GM12865 (cell line): ENCODE results near the gene MRPL46.
A peak's percentile ranks its signal among the peaks of the same experiment; 100 is the strongest.
"Not testable (repeated sequence)": the region's sequence is repeated elsewhere in the genome, so short reads cannot be mapped to it uniquely, and the experiment has no call there.

Experiments
- DNase-seq: peaks from one replicate; pipeline ENCODE4 v3.0.0; 2010; ENCODE audit warnings: low read depth
- H3K4me3 ChIP-seq: 2 replicates; pipeline ENCODE4 v1.5.1; 2011; ENCODE audit warnings: mild to moderate bottlenecking, low read depth, low read length, control low read depth
- TF ChIP-seq, protein P1 (sequence below): IDR thresholded peaks from 2 replicates; pipeline ENCODE4 v1.5.1; 2011; ENCODE audit warnings: low read length, control low read depth, low read depth, inconsistent platforms; ENCODE audit not compliant: insufficient read depth; ENCODE audit errors: missing control alignments

The MRPL46 gene

DNA sequence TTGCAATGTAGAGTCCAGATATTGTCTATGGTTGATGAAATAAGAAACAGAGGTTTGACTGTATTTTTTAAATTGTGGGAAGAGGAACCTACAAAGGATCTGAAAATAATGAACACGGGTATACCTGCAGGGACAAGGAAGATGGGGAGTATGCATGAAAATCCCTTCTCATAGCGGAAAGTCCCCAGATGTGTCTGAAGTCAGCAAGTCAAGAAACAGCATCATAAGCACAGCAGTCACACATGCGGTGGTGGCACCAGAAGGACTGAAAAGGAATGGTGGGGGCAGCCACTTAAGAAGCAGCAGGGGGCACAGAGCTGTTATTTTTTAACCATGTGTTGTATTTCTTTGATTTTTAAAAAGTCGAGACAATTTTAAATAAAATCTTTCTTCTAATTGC lies 5.0 kb upstream of the MRPL46 start:
- TF ChIP-seq, protein P1, sequence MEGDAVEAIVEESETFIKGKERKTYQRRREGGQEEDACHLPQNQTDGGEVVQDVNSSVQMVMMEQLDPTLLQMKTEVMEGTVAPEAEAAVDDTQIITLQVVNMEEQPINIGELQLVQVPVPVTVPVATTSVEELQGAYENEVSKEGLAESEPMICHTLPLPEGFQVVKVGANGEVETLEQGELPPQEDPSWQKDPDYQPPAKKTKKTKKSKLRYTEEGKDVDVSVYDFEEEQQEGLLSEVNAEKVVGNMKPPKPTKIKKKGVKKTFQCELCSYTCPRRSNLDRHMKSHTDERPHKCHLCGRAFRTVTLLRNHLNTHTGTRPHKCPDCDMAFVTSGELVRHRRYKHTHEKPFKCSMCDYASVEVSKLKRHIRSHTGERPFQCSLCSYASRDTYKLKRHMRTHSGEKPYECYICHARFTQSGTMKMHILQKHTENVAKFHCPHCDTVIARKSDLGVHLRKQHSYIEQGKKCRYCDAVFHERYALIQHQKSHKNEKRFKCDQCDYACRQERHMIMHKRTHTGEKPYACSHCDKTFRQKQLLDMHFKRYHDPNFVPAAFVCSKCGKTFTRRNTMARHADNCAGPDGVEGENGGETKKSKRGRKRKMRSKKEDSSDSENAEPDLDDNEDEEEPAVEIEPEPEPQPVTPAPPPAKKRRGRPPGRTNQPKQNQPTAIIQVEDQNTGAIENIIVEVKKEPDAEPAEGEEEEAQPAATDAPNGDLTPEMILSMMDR, result no peak
- peak; percentile 53 for DNase-seq
- no peak overlapping the region for H3K4me3 ChIP-seq

DNA sequence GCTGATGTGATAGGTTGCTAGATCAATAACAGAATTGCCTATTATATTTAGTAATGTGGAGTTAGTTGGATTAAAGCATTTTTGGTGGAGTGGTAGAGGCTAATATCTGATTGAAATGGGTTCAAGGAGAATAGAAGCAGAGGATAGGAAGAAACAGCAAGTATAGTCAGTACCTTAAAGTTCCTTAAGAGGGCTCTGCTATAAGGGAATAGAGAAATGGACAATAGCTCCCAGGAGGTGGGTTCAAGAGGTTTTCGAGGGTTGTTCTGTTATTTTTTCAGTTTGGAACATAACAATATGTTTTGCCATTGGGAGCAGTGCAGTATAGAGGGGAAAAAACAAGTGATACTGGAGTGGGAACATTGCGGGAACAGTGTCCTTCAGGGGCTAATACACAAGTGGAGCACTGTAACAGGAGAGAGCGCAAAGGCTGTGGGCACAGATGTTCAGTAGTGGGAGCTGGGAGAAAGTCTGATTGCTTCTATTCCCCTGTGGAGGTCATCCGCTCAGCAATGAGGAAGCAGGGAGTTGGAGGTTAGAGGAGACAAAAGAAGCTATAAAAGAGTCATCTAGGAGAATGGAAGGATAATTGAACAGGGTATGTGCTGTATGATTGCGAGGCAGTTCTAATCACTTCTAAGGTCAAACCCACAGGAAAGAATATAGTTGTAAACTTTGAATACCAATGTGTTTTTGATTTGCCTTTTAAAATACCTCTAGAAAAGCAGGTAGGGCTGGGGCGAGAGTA lies 3.6 kb upstream of the MRPL46 start:
- TF ChIP-seq, protein P1, result no peak
- H3K4me3 ChIP-seq, result no peak overlapping the region
- no peak for DNase-seq

DNA sequence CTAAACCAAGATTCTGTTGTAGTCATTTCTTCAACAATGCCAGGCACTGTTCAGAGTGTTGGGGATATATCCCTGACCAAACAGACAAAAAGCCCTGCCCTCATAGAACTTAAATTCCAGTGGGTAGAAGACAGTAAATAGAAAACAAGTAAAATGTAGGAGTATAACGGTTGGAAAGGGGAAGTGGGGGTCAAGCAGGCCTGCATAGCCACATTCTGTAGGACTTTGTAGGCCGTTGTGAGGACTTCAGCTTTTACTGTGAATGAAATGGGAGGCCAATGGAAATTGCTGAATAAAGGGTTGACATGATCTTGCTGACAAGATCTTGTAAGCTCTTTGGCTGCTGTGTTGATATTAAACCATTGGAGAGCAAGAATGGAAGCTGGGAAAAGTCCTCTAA lies 2.1 kb upstream of the MRPL46 start:
- TF ChIP-seq, protein P1, result no peak

DNA sequence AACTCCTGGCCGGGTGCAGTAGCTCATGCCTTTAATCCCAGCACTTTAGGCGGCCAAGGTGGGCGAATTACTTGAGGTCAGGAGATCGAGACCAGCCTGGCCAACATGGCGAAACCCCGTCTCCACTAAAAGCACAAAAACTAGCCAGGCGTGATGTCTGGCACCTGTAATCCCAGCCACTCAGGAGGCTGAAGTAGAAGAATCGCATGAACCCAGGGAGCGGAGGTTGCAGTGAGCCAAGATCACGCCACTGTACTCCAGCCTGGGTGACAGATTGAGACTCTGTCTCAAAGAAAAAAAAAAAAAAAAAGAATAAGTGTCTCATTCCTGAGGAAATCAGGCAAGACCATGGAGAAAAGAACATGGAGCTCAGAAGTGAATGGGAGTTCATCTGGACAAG lies 1.5 kb upstream of the MRPL46 start:
- H3K4me3 ChIP-seq, result peak overlapping the region; percentile 82; the same call in 1 of the 2 replicates
- not testable (repeated sequence) for DNase-seq

More for the DNA sequence above, 2.1 kb upstream of the MRPL46 start:
- DNase-seq, result no peak
- no peak overlapping the region for H3K4me3 ChIP-seq

DNA sequence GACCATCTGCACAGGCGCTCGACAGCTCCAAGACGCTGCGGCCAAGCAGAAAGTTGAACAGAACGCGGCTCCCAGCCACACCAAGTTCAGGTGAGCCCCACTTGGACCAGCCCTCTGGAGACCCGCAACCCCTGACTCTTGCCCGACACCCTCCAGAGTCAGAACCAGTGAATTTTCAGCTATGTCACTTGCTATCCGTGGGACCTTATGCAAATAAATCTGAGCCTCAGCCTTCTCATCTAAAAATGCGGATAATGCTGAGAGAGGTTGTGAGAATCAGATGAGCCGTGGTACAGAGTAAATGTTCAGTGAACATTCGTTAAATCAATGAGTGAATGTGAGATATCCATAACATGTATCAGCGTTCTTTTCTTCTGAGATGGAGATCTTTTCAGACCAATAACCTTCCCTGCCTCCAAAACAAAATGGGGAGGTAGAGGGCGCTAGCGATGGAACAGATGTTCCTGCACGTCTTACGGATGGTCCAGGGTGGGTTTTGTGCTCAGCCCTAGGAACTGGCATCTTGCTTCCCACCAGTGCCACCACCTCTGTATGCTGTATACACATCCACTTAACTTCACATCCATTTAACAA lies 844 bp upstream of the MRPL46 start:
- DNase-seq, result peak; percentile 43
- H3K4me3 ChIP-seq, result peak overlapping the region; percentile 82
- TF ChIP-seq, protein P1, result peak; percentile 32

DNA sequence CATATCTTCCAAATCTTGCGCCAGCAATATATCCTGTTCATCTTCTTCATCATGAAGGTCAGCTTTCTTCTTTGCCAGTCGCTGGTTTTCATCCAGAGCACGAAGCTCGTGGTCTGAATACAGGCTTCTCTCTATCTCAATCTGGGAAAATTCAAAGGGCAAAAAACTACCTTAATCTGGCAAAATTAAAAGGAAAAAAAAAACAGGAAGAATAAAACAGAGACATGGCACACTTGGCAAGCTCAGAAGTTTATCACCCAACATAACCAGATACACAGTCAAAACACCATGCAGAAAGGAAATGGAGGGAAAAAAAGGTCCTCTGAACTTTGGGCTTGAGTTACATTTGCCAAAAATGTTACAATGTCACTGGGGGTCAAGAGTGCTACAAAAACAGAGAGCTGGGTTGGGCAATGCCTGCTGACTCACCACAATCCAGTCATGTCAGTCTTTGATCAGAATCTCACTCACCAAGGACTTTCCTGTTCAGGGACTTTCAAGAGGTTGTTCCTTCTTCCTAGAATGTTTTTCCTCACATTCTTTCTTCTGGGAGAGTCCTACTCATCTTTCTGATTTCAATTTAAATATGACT lies 1.5 kb downstream of the MRPL46 start:
- TF ChIP-seq, protein P1, result no peak
- DNase-seq, result peak; percentile 20
- no peak overlapping the region for H3K4me3 ChIP-seq

DNA sequence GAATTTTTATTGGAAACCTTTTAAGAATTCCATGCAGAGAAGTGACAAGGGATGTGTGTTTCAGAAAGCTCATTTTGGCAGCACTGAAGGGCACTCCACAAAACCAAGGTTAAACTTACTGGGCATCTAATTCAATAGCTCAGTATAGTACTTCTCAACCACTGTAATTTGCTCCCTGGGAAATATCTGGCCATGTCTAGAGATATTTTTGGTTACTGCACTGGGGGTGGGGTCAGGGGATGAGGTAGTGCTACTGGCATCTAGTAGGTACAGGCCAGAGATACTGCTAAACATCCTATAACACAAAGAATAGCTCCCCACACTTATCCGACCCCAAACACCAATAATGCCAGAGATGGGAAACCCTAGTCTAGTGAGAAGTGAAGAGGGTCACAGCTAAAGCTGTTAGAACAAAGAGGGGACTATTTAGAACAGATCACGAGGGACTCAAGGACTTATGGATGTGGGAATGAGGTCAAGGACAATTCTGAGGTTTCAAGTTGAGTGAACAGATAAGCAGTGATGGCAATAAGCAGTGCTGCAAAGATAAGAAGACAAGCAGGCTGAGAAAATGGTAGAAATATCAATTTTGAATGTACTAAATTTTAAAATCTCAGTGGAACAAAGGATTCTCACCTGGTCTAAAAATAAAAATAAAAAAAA lies 3.2 kb downstream of the MRPL46 start:
- DNase-seq, result no peak
- H3K4me3 ChIP-seq, result no peak overlapping the region
- TF ChIP-seq, protein P1, result no peak
